ENCODE data around the gene FBXW9.

DNA sequence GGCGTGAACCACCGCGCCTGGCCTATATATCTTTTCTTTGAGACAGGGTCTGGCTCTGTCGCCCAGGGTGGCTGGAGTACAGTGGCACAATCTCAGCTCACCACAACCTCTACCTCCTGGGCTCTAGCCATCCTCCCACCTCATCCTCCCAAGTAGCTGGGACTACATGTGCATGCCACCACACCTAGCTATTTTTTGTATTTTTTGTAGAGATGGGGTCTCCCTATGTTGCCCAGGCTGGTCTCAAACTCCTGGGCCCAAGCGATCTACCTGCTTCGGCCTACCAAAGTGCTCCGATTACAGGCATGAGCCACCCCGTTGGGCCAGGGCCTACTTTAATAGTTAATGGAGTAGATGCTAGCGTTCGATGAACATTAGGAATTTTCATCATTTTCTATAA lies 23.9 kb upstream of the FBXW9 start:
- TF ChIP-seq RAD21 (IDR thresholded peaks at IDR 0.05; ENCODE audit: low read depth) (no peak), YY1 (IDR thresholded peaks at IDR 0.05; ENCODE audit: low read depth) (no peak), EP300 (IDR thresholded peaks at IDR 0.05; ENCODE audit: borderline replicate concordance) (no peak), FOXM1 (IDR thresholded peaks at IDR 0.05; ENCODE audit: borderline replicate concordance, low read depth) (no peak), CREB1 (IDR thresholded peaks at IDR 0.05; ENCODE audit: low read depth) (no peak), TAF1 (IDR thresholded peaks at IDR 0.05; ENCODE audit: low read depth) (no peak), EGR1 (IDR thresholded peaks at IDR 0.05) (no peak)
- TF ChIP-seq, protein P1, sequence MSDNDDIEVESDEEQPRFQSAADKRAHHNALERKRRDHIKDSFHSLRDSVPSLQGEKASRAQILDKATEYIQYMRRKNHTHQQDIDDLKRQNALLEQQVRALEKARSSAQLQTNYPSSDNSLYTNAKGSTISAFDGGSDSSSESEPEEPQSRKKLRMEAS (IDR thresholded peaks at IDR 0.05) = no peak
- TF ChIP-seq, protein P2, sequence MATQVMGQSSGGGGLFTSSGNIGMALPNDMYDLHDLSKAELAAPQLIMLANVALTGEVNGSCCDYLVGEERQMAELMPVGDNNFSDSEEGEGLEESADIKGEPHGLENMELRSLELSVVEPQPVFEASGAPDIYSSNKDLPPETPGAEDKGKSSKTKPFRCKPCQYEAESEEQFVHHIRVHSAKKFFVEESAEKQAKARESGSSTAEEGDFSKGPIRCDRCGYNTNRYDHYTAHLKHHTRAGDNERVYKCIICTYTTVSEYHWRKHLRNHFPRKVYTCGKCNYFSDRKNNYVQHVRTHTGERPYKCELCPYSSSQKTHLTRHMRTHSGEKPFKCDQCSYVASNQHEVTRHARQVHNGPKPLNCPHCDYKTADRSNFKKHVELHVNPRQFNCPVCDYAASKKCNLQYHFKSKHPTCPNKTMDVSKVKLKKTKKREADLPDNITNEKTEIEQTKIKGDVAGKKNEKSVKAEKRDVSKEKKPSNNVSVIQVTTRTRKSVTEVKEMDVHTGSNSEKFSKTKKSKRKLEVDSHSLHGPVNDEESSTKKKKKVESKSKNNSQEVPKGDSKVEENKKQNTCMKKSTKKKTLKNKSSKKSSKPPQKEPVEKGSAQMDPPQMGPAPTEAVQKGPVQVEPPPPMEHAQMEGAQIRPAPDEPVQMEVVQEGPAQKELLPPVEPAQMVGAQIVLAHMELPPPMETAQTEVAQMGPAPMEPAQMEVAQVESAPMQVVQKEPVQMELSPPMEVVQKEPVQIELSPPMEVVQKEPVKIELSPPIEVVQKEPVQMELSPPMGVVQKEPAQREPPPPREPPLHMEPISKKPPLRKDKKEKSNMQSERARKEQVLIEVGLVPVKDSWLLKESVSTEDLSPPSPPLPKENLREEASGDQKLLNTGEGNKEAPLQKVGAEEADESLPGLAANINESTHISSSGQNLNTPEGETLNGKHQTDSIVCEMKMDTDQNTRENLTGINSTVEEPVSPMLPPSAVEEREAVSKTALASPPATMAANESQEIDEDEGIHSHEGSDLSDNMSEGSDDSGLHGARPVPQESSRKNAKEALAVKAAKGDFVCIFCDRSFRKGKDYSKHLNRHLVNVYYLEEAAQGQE (IDR thresholded peaks at IDR 0.05; ENCODE audit: low read depth) = no peak
